ENCODE data around the gene WBP4.

DNA sequence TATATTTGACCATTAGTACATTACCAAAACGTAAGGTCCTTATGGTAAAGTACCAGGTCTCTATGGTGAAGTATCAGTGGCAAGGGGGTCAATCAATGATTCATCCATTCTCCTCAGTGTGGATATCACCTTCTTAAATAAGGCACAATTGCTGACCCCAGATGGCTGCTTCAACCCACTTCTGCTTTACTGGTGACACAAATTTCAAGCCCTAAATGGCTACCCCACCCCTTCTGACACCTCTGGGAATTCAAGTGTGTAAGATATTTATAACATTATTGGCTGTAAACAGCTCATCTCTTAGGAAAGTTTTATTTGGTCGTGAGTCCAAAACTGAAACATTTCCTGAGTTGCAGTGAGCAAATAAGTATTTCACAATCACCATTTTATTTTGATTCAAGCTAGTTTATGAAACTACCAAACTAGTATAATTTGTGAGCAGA is 7.9 kb upstream of the WBP4 start:
- TF ChIP-seq, protein P1, sequence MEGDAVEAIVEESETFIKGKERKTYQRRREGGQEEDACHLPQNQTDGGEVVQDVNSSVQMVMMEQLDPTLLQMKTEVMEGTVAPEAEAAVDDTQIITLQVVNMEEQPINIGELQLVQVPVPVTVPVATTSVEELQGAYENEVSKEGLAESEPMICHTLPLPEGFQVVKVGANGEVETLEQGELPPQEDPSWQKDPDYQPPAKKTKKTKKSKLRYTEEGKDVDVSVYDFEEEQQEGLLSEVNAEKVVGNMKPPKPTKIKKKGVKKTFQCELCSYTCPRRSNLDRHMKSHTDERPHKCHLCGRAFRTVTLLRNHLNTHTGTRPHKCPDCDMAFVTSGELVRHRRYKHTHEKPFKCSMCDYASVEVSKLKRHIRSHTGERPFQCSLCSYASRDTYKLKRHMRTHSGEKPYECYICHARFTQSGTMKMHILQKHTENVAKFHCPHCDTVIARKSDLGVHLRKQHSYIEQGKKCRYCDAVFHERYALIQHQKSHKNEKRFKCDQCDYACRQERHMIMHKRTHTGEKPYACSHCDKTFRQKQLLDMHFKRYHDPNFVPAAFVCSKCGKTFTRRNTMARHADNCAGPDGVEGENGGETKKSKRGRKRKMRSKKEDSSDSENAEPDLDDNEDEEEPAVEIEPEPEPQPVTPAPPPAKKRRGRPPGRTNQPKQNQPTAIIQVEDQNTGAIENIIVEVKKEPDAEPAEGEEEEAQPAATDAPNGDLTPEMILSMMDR (IDR thresholded peaks at IDR 0.05) = no peak
- no peak for TF ChIP-seq ZFX (IDR thresholded peaks at IDR 0.05; ENCODE audit: borderline replicate concordance)

Measured in 22Rv1 (cell line).